ENCODE measurements around the gene MTHFD1L. TPM values are rescaled to one million over a fixed set of nuclear protein-coding genes. Genes with fewer than 3 reads are reported as not detected.

The MTHFD1L gene
- polyA plus RNA-seq, 2 of the 4 experiments (the other 2 are of a cell fraction): 27.2 to 63.2 TPM

DNA sequence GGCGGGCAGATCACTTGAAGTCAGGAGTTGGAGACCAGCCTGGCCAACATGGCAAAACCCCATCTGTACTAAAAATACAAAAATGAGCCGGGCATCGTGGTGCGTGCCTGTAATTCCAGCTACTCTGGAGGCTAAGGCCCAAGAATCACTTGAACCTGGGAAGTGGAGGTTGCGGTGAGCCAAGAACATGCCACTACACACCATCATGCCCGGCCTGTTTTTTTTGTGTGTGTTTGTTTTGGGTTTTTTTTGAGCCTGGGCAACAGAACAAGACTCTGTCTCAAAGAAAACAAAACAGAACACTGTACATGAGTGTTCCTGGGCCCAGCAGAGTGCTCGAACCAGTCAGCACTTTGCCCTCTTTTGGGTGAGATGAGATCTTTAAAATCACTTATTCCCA, 159.1 kb downstream of the MTHFD1L start:
- Histone ChIP-seq H3K9me3 (peaks cover 13% of the 10 kb centered on the region), H3K4me3 (no peak overlapping the region), H3K4me2 (no peak overlapping the region), H3K27ac (peak overlapping the region; percentile 21 to 30; a peak in 3 of 6 replicates), H3K4me1 (peaks cover 43% of the 10 kb centered on the region)
- WGBS (ENCODE audit: missing lambda C conversion rate): 93% methylated on average over 7 of the region's 7 CpGs
- no peak for TF ChIP-seq JUNB (IDR thresholded peaks at IDR 0.05)
- TF ChIP-seq MYC (IDR thresholded peaks at IDR 0.05; ENCODE audit: borderline replicate concordance, low read length): no peak
- TF ChIP-seq NFE2L2 (conservative IDR thresholded peaks at IDR 0.05; ENCODE audit: low read length): no peak
- no peak for TF ChIP-seq TFCP2L1 (CRISPR knock-in tag; IDR thresholded peaks at IDR 0.05)
- TF ChIP-seq, protein P1, sequence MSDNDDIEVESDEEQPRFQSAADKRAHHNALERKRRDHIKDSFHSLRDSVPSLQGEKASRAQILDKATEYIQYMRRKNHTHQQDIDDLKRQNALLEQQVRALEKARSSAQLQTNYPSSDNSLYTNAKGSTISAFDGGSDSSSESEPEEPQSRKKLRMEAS (IDR thresholded peaks at IDR 0.05): no peak
- TF ChIP-seq FOSB (CRISPR knock-in tag; IDR thresholded peaks at IDR 0.05): no peak
- TF ChIP-seq HOXB5 (CRISPR knock-in tag; IDR thresholded peaks at IDR 0.05): no peak
- no peak for TF ChIP-seq HMGXB4 (CRISPR knock-in tag; IDR thresholded peaks at IDR 0.05; ENCODE audit: borderline replicate concordance)
- no peak for TF ChIP-seq EHF (CRISPR knock-in tag; IDR thresholded peaks at IDR 0.05)
- no peak for TF ChIP-seq RCOR1 (IDR thresholded peaks at IDR 0.05; ENCODE audit: low read depth, low read length)
- TF ChIP-seq, protein P2, sequence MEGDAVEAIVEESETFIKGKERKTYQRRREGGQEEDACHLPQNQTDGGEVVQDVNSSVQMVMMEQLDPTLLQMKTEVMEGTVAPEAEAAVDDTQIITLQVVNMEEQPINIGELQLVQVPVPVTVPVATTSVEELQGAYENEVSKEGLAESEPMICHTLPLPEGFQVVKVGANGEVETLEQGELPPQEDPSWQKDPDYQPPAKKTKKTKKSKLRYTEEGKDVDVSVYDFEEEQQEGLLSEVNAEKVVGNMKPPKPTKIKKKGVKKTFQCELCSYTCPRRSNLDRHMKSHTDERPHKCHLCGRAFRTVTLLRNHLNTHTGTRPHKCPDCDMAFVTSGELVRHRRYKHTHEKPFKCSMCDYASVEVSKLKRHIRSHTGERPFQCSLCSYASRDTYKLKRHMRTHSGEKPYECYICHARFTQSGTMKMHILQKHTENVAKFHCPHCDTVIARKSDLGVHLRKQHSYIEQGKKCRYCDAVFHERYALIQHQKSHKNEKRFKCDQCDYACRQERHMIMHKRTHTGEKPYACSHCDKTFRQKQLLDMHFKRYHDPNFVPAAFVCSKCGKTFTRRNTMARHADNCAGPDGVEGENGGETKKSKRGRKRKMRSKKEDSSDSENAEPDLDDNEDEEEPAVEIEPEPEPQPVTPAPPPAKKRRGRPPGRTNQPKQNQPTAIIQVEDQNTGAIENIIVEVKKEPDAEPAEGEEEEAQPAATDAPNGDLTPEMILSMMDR (IDR thresholded peaks at IDR 0.05): no peak
- ChIA-PET POLR2A (no interaction called here), CTCF (interaction anchor here (3.6 kb wide), 1 partner anchor 11 kb away, joined by 22 read pairs; no protein-coding TSS in a partner anchor)
- DNase-seq (ENCODE audit: low read depth in 1 of 2, low spot score in 1 of 2) (no peak), ATAC-seq (no peak), FAIRE-seq (no peak)

DNA sequence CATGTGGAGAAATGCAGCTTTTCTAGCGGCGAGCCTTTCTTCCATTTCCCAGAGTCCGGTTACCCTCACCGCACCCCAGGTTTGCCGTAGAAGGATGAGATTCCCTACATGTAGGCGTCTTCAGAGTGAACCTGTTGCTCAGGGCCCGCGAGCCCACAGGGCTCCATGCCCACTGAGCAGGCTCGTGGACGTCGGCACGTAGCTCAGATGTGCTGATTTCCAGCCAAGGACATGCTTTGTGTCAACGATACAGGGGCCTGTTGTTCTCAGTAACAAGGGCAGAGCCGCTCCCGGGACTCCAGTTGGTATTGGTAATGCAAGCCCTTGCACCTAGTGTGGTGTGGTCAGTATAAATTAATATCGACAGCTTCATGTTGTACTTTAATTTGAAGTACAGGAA, 159.6 kb downstream of the MTHFD1L start:
- H3K4me1 ChIP-seq: peaks cover 43% of the 10 kb centered on the region
- no peak for ATAC-seq
- ChIA-PET POLR2A (no interaction called here), CTCF (interaction anchor here (3.6 kb wide), 1 partner anchor 11 kb away, joined by 22 read pairs; no protein-coding TSS in a partner anchor)
- no peak overlapping the region for H3K4me3 ChIP-seq
- WGBS (ENCODE audit: missing lambda C conversion rate): 95% methylated on average over 13 of the region's 16 CpGs
- no peak for FAIRE-seq
- H3K4me2 ChIP-seq: no peak overlapping the region
- H3K9me3 ChIP-seq: peaks cover 13% of the 10 kb centered on the region
- TF ChIP-seq, protein P3, sequence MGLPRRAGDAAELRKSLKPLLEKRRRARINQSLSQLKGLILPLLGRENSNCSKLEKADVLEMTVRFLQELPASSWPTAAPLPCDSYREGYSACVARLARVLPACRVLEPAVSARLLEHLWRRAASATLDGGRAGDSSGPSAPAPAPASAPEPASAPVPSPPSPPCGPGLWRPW (IDR thresholded peaks at IDR 0.05): no peak
- peak overlapping the region; percentile 30 to 75; a peak in 3 of 6 replicates for H3K27ac ChIP-seq
- no peak for DNase-seq (ENCODE audit: low read depth in 1 of 2, low spot score in 1 of 2)

DNA sequence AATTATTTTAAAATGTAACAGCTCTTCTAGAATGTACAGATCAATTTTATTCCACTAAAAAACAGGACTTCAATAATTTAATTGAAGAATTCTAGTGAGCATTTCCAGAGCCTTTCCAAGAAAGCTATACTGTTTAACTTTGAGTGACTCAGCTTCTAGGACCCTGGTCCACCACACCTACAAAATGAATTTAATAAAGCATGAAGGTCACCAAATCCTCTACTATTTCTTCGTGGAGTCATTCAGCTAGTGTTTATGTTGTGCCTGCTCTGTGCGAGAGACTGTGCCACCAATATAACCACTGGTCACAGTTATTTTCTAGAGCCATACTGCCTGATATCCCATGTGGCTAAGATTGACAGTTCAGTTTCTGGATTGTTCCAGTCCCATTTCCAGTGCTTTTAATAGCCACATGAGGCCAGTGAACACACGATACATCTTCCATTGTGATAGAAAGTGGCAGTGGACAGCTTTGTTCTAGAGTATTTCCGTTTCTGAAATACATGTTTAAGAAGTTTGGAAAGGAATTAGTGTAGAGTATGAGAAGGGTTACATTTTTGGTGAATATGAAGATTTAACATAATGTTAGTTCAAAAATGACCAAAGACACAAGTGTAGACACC, 160.7 kb downstream of the MTHFD1L start:
- no peak overlapping the region for H3K4me3 ChIP-seq
- ChIA-PET CTCF (interaction anchor here (1.0 to 3.6 kb wide), 3 partner anchors 10 to 298 kb away, joined by 3 to 22 read pairs (median 14); no protein-coding TSS in a partner anchor), POLR2A (no interaction called here)
- peak; percentile 48 to 55; a peak in 3 of 6 replicates for ATAC-seq
- peak overlapping the region; percentile 58 for H3K4me2 ChIP-seq
- no peak for FAIRE-seq
- peak overlapping the region; percentile 75 to 77 for H3K27ac ChIP-seq
- WGBS (ENCODE audit: missing lambda C conversion rate): 55% methylated on average over 4 of the region's 4 CpGs
- no peak for DNase-seq (ENCODE audit: low read depth in 1 of 2, low spot score in 1 of 2)
- TF ChIP-seq NPAS2 (CRISPR knock-in tag; IDR thresholded peaks at IDR 0.05; ENCODE audit: borderline replicate concordance): no peak
- TF ChIP-seq PBX3 (IDR thresholded peaks at IDR 0.05): no peak
- TF ChIP-seq, protein P1 (IDR thresholded peaks at IDR 0.05): peak; percentile 35; the same call in 1 of the 2 replicates
- no peak for TF ChIP-seq JUNB (IDR thresholded peaks at IDR 0.05)
- H3K4me1 ChIP-seq: peaks cover 43% of the 10 kb centered on the region
- H3K9me3 ChIP-seq: peaks cover 13% of the 10 kb centered on the region
